IMR-90 (cell line): ENCODE results near the gene KDM4E. TPM values are rescaled to one million over a fixed set of nuclear protein-coding genes. Genes with fewer than 3 reads are reported as not detected.

ENCODE experiments used
- ATAC-seq: fragments of 200-7000 bp; cut with Tn5 transposase; 2 replicates; pipeline ENCODE4 v1.9.1; 2020; ENCODE audit warnings: low read depth, mild to moderate bottlenecking, moderate library complexity
- BruUV-seq: library from RNA; stranded (reverse); fragments of 400-500 nt; replicated peaks from 2 replicates; lab custom pipeline; 2021; lab: Mats Ljungman, UMichigan
- CTCF ChIA-PET: fragments of 300-600 bp; formaldehyde crosslinking; extraction: SDS; loops from one replicate; lab custom pipeline; 2021; ENCODE audit warnings: antibody characterized with exemption; lab: Yijun Ruan, JAX
- POLR2A ChIA-PET: fragments of 300-600 bp; sonication (Branson Sonifier 250); formaldehyde crosslinking; loops from one replicate; lab custom pipeline; 2022; ENCODE audit warnings: antibody characterized with exemption; ENCODE audit not compliant: unreplicated experiment; lab: Charles Lee
- DNase-seq: peaks from one replicate; pipeline ENCODE4 v3.0.0; 2013
- H2AFZ ChIP-seq: replicated peaks from 2 replicates; pipeline ENCODE3; 2013; ENCODE audit warnings: low read length, mild to moderate bottlenecking; ENCODE audit not compliant: poor library complexity
- H2AK5ac ChIP-seq: 2 replicates; pipeline ENCODE4 v1.6.1; 2013; ENCODE audit warnings: low read depth, low read length, inconsistent platforms
- H2AK9ac ChIP-seq: replicated peaks from 2 replicates; pipeline ENCODE3; 2013; ENCODE audit warnings: mild to moderate bottlenecking, low read depth, low read length, moderate library complexity; ENCODE audit not compliant: poor library complexity
- H2BK120ac ChIP-seq: 2 replicates; pipeline ENCODE4 v1.6.1; 2013; ENCODE audit warnings: low read depth, low read length, inconsistent platforms
- H2BK15ac ChIP-seq: 3 replicates; pipeline ENCODE4 v1.6.1; 2013; ENCODE audit warnings: low read depth, low read length, inconsistent platforms
- H2BK20ac ChIP-seq: 2 replicates; pipeline ENCODE4 v1.6.1; 2013; ENCODE audit warnings: low read depth, mild to moderate bottlenecking, inconsistent platforms, low read length, moderate library complexity
- H2BK5ac ChIP-seq: 2 replicates; pipeline ENCODE4 v1.6.1; 2013; ENCODE audit warnings: mild to moderate bottlenecking, low read depth, low read length, inconsistent platforms; ENCODE audit not compliant: poor library complexity, severe bottlenecking
- H3K14ac ChIP-seq: replicated peaks from 2 replicates; pipeline ENCODE4 v1.6.1; 2013; ENCODE audit warnings: low read depth, low read length, inconsistent platforms
- H3K18ac ChIP-seq: 2 replicates; pipeline ENCODE4 v1.6.1; 2013; ENCODE audit warnings: low read depth, low read length, control low read depth
- H3K23ac ChIP-seq: 2 replicates; pipeline ENCODE4 v1.6.1; 2013; ENCODE audit warnings: low read depth, low read length, inconsistent platforms
- H3K27ac ChIP-seq: 2 replicates; pipeline ENCODE4 v1.5.1; 2013; ENCODE audit warnings: mild to moderate bottlenecking, control low read depth, low read length; ENCODE audit not compliant: insufficient read depth
- H3K27me3 ChIP-seq: 2 replicates; pipeline ENCODE4 v1.6.1; 2013; ENCODE audit warnings: low read length; ENCODE audit not compliant: control insufficient read depth, insufficient read depth
- H3K36me3 ChIP-seq: 2 replicates; pipeline ENCODE4 v1.6.1; 2013; ENCODE audit warnings: low read length, mixed read lengths; ENCODE audit not compliant: control insufficient read depth, insufficient read depth
- H3K4ac ChIP-seq: 2 replicates; pipeline ENCODE4 v1.6.1; 2013; ENCODE audit warnings: low read depth, low read length, inconsistent platforms
- H3K4me1 ChIP-seq: 2 replicates; pipeline ENCODE4 v1.6.1; 2013; ENCODE audit warnings: low read length, mixed read lengths; ENCODE audit not compliant: control insufficient read depth, insufficient read depth
- H3K4me2 ChIP-seq: 2 replicates; pipeline ENCODE4 v1.6.1; 2013; ENCODE audit warnings: low read depth, mild to moderate bottlenecking, control low read depth, low read length, moderate library complexity
- H3K4me3 ChIP-seq: 2 replicates; pipeline ENCODE4 v1.5.1; 2013; ENCODE audit warnings: low read depth, mild to moderate bottlenecking, control low read depth, low read length, moderate library complexity; ENCODE audit not compliant: insufficient read depth
- H3K56ac ChIP-seq: 2 replicates; pipeline ENCODE4 v1.6.1; 2013; ENCODE audit warnings: low read length, inconsistent platforms; ENCODE audit not compliant: insufficient read depth; ENCODE audit errors: extremely low read depth
- H3K79me1 ChIP-seq, 2 experiments: 2 replicates each; pipeline ENCODE4 v1.6.1; 2013; ENCODE audit warnings: low read length in 2 of 2, inconsistent platforms in 1 of 2, low read depth in 1 of 2
- H3K9ac ChIP-seq: 2 replicates; pipeline ENCODE4 v1.6.1; 2013; ENCODE audit warnings: low read depth, low read length, control low read depth
- H3K9me1 ChIP-seq: 2 replicates; pipeline ENCODE4 v1.6.1; 2013; ENCODE audit warnings: low read length, inconsistent platforms; ENCODE audit not compliant: insufficient read depth
- H3K9me3 ChIP-seq: 2 replicates; pipeline ENCODE4 v1.6.1; 2013; ENCODE audit warnings: low read length; ENCODE audit not compliant: control insufficient read depth, insufficient read depth
- H4K20me1 ChIP-seq: 2 replicates; pipeline ENCODE4 v1.6.1; 2013; ENCODE audit warnings: low read length, inconsistent platforms; ENCODE audit not compliant: insufficient read depth
- H4K5ac ChIP-seq: 2 replicates; pipeline ENCODE4 v1.6.1; 2013; ENCODE audit warnings: mild to moderate bottlenecking, low read depth, low read length, control low read depth
- H4K8ac ChIP-seq, 2 experiments: 2 replicates each; pipeline ENCODE4 v1.6.1; 2013; ENCODE audit warnings: low read depth in 2 of 2, low read length in 2 of 2, control low read depth in 1 of 2, inconsistent platforms in 1 of 2
- H4K91ac ChIP-seq: 2 replicates; pipeline ENCODE4 v1.6.1; 2013; ENCODE audit warnings: low read depth, low read length, inconsistent platforms; ENCODE audit not compliant: insufficient read depth
- CEBPB ChIP-seq: IDR thresholded peaks from 2 replicates; pipeline ENCODE4 v1.6.1; 2012; ENCODE audit warnings: low read depth, low read length, improper control_type of control experiment
- CHD1 ChIP-seq: IDR thresholded peaks from 2 replicates; pipeline ENCODE4 v1.6.1; 2012; ENCODE audit warnings: low read depth, low read length, improper control_type of control experiment
- CTCF ChIP-seq: conservative IDR thresholded peaks from 2 replicates; pipeline ENCODE4 v1.5.1; 2012; ENCODE audit warnings: mild to moderate bottlenecking, low read depth, low read length, improper control_type of control experiment
- ELK1 ChIP-seq: fragments of 150-350 bp; IDR thresholded peaks from 2 replicates; pipeline ENCODE4 v1.6.1; 2016; ENCODE audit warnings: low read depth, mild to moderate bottlenecking, low read length, moderate library complexity, borderline replicate concordance
- FOS ChIP-seq: fragments of 150-350 bp; IDR thresholded peaks from 2 replicates; pipeline ENCODE4 v1.6.1; 2016; ENCODE audit warnings: low read depth, low read length
- MAZ ChIP-seq: IDR thresholded peaks from 2 replicates; pipeline ENCODE4 v1.6.1; 2012; ENCODE audit warnings: low read depth, mild to moderate bottlenecking, low read length, improper control_type of control experiment, moderate library complexity, borderline replicate concordance
- NFE2L2 ChIP-seq: fragments of 150-350 bp; IDR thresholded peaks from 2 replicates; pipeline ENCODE4 v1.6.1; 2016; ENCODE audit warnings: low read depth, mild to moderate bottlenecking, low read length
- POLR2A ChIP-seq: IDR thresholded peaks from 2 replicates; pipeline ENCODE4 v1.6.1; 2012; ENCODE audit warnings: mild to moderate bottlenecking, low read depth, low read length
- RAD21 ChIP-seq: IDR thresholded peaks from 2 replicates; pipeline ENCODE4 v1.6.1; 2012; ENCODE audit warnings: low read length, improper control_type of control experiment
- RCOR1 ChIP-seq: IDR thresholded peaks from 2 replicates; pipeline ENCODE4 v1.6.1; 2012; ENCODE audit warnings: mild to moderate bottlenecking, low read length, improper control_type of control experiment; ENCODE audit not compliant: insufficient replicate concordance
- RFX5 ChIP-seq: IDR thresholded peaks from 2 replicates; pipeline ENCODE4 v1.8.0; 2012; ENCODE audit warnings: low read depth, mild to moderate bottlenecking, low read length, moderate library complexity
- SMC3 ChIP-seq: fragments of 150-350 bp; IDR thresholded peaks from 2 replicates; pipeline ENCODE4 v1.6.1; 2016; ENCODE audit warnings: low read depth, mild to moderate bottlenecking, antibody characterized with exemption, low read length, moderate library complexity
- WGBS, 2 experiments: methylation state at CpG; one replicate each; pipeline versions ENCODE4 v1.1.5 to v1.1.7; 2013; ENCODE audit warnings: missing lambda C conversion rate in 2 of 2; ENCODE audit not compliant: insufficient read length in 1 of 2; ENCODE audit errors: extremely low coverage in 2 of 2; 5-methylcytosine and 5-hydroxymethylcytosine counted together
- dilution Hi-C: fragments of 300-500 bp; cut with HindIII; formaldehyde crosslinking; loops from one replicate; pipeline ENCODE4 v1.14.3; 2018; ENCODE audit warnings: low sequenced_read_pairs; ENCODE audit not compliant: unreplicated experiment
- in situ Hi-C: fragments of 300-500 bp; cut with MboI; formaldehyde crosslinking; loops from 3 replicates; pipeline ENCODE4 v1.14.3; 2019; ENCODE audit warnings: low sequenced_read_pairs, inconsistent platforms, mixed read lengths
- intact Hi-C: fragments of 100-400 bp; cut with micrococcal nuclease; formaldehyde crosslinking; loops from 2 replicates; pipeline ENCODE4 v1.10.0; 2022
- polyA plus RNA-seq, 3 experiments: library from polyadenylated mRNA; depleted of rRNA; stranded (reverse); fragments of >200 nt; gene quantifications; 2 replicates each; pipeline ENCODE4 v1.2.3, GENCODE V29; 2012; ENCODE audit warnings: low replicate concordance in 1 of 3
- total RNA-seq: library from RNA; depleted of rRNA; stranded (reverse); fragments of >200 nt; gene quantifications from 2 replicates; pipeline ENCODE4 v1.2.3, GENCODE V29; 2012

The KDM4E gene
- total and polyA plus RNA-seq, 2 of the 4 experiments (the other 2 are of a cell fraction): not detected

- Histone ChIP-seq H3K4me3 (peak within 1 kb of the TSS; percentile 91), H3K27me3 (no peaks in the 10 kb centered on the region), H3K14ac (peak within 1 kb of the TSS; percentile 96), H3K4ac (peak within 1 kb of the TSS; percentile 92), H3K9ac (peak within 1 kb of the TSS; percentile 93), H2BK120ac (peak within 1 kb of the TSS; percentile 74), H3K79me1 (peaks cover 9 to 22% of the 10 kb centered on the region in 2 experiments; a peak in 2 of 4 replicates), H2BK15ac (peak within 1 kb of the TSS; percentile 57; the same call in 1 of the 3 replicates), H3K4me1 (no peaks in the 10 kb centered on the region), H2AFZ (peak within 1 kb of the TSS; percentile 99), H3K56ac (peak within 1 kb of the TSS; percentile 63), H2BK5ac (peak within 1 kb of the TSS; percentile 91), H3K36me3 (no peaks in the 10 kb centered on the region), H2BK20ac (0 out of 2 replicates have a peak within 1 kb of the TSS, but pooled peaks have one; percentile 9), H4K91ac (peak within 1 kb of the TSS; percentile 57), H3K23ac (peak within 1 kb of the TSS; percentile 93), H2AK5ac (no peak within 1 kb of the TSS; the same call in 1 of the 2 replicates), H4K8ac (peak within 1 kb of the TSS; percentile 86 to 91), H4K20me1 (no peaks in the 10 kb centered on the region), H3K18ac (peak within 1 kb of the TSS; percentile 64), H4K5ac (peak within 1 kb of the TSS; percentile 94), H3K9me3 (no peaks in the 10 kb centered on the region), H3K9me1 (no peaks in the 10 kb centered on the region), H3K27ac (peak within 1 kb of the TSS; percentile 85), H2AK9ac (peak within 1 kb of the TSS; percentile 88), H3K4me2 (peak within 1 kb of the TSS; percentile 98)
- no peak for TF ChIP-seq NFE2L2
- no peak for TF ChIP-seq CHD1
- no peak for TF ChIP-seq RAD21
- no peak for TF ChIP-seq CEBPB
- no peak for TF ChIP-seq ELK1
- TF ChIP-seq SMC3: no peak
- TF ChIP-seq MAZ: no peak
- TF ChIP-seq RFX5: no peak
- no peak for TF ChIP-seq RCOR1
- TF ChIP-seq POLR2A: no peak
- no peak for TF ChIP-seq FOS
- no peak for TF ChIP-seq CTCF
- intact Hi-C loops (loop anchor here (5.0 kb wide), 3 partner anchors 94 to 1361 kb away; partner anchors contain the start of genes CWC15 and KDM4D), in situ Hi-C loops (loop anchor here (25.0 kb wide), 1 partner anchor 1371 kb away; no protein-coding TSS in a partner anchor), dilution Hi-C loops (no loop called here)
- peak; percentile 5; the same call in 1 of the 2 replicates for ATAC-seq
- CTCF ChIA-PET: interaction anchor here (0.9 to 1.8 kb wide), 8 partner anchors 9 to 641 kb away, joined by 3 to 16 read pairs (median 3); no protein-coding TSS in a partner anchor
- POLR2A ChIA-PET: no interaction called here
- DNase-seq: no peak
- no TSS peak for BruUV-seq
- no CpG with 5 or more reads among the region's 4 CpGs for WGBS, 2 experiments
Observed at GRCh38 chr11:95066716-95067038, 41.6 kb downstream of the KDM4E start, which contains the start of gene SRSF8. SRSF8 (plus strand) TSS chr11:95066919; CDS start chr11:95067227, 308 bp downstream.
